Measurements from ENCODE around the gene LSAMP. TPM values are rescaled to one million over a fixed set of nuclear protein-coding genes. Genes with fewer than 3 reads are reported as not detected.

Gene LSAMP
- total and polyA plus RNA-seq, 2 of the 13 experiments (the other 11 are each of a cell fraction or from before 2014, with no cell fraction given): not detected

- Histone ChIP-seq H3K4me3 (replicated peaks in 1 of 3; ENCODE audit: insufficient read depth in 1 of 3, low read depth in 2 of 3, low read length in 3 of 3) (no peak overlapping the region), H3K9ac (ENCODE audit: insufficient read depth, low read depth, low read length) (no peak overlapping the region), H2AFZ (ENCODE audit: low read length) (no peak overlapping the region), H4K20me1 (ENCODE audit: insufficient read depth, low read length) (no peaks in the 10 kb centered on the region), H3K4me2 (ENCODE audit: low read depth, low read length) (no peak overlapping the region), H3K36me3 (replicated peaks in 1 of 2; ENCODE audit: control insufficient read depth in 1 of 2, insufficient read depth in 2 of 2, low read length in 2 of 2) (no peaks in the 10 kb centered on the region), H3K4me1 (ENCODE audit: insufficient read depth, low read length) (no peaks in the 10 kb centered on the region), H3K9me3 (ENCODE audit: low read length) (no peaks in the 10 kb centered on the region), H3K27me3 (ENCODE audit: control insufficient read depth in 1 of 2, insufficient read depth in 2 of 2, low read length in 2 of 2) (no peaks in the 10 kb centered on the region), H3K79me2 (ENCODE audit: insufficient read depth, low read length) (no peaks in the 10 kb centered on the region), H3K27ac (ENCODE audit: extremely low read length, insufficient read depth, low read length) (no peak overlapping the region)
- WGBS (ENCODE audit: low lambda C conversion rate): 19% methylated on average over 2 of the region's 2 CpGs
- no peak for TF ChIP-seq ZSCAN9 (CRISPR knock-in tag; IDR thresholded peaks at IDR 0.05; ENCODE audit: borderline replicate concordance)
- no peak for TF ChIP-seq NCOA2 (CRISPR knock-in tag; IDR thresholded peaks at IDR 0.05)
- TF ChIP-seq ZNF709 (CRISPR knock-in tag; IDR thresholded peaks at IDR 0.05): no peak
- no peak for TF ChIP-seq SP5 (CRISPR knock-in tag; IDR thresholded peaks at IDR 0.05; ENCODE audit: borderline replicate concordance, low read depth)
- TF ChIP-seq ZNF335 (CRISPR knock-in tag; IDR thresholded peaks at IDR 0.05): no peak
- no peak for TF ChIP-seq FOXM1 (CRISPR knock-in tag; IDR thresholded peaks at IDR 0.05)
- TF ChIP-seq HDAC1 (CRISPR knock-in tag; IDR thresholded peaks at IDR 0.05): no peak
- TF ChIP-seq SPEN (CRISPR knock-in tag; IDR thresholded peaks at IDR 0.05; ENCODE audit: low read depth): no peak
- TF ChIP-seq ZNF740 (CRISPR knock-in tag; IDR thresholded peaks at IDR 0.05): no peak
- no peak for TF ChIP-seq SIX4 (CRISPR knock-in tag; IDR thresholded peaks at IDR 0.05)
- TF ChIP-seq NFE2L1 (CRISPR knock-in tag; IDR thresholded peaks at IDR 0.05; ENCODE audit: borderline replicate concordance): no peak
- no peak for TF ChIP-seq ZBTB38 (CRISPR knock-in tag; IDR thresholded peaks at IDR 0.05)
- no peak for TF ChIP-seq PHB2 (IDR thresholded peaks at IDR 0.05; ENCODE audit: partially characterized antibody)
- TF ChIP-seq ZNF503 (CRISPR knock-in tag; IDR thresholded peaks at IDR 0.05): no peak
- no peak for TF ChIP-seq ZBTB2 (CRISPR knock-in tag; IDR thresholded peaks at IDR 0.05; ENCODE audit: low read depth)
- TF ChIP-seq TRIM22 (IDR thresholded peaks at IDR 0.05): no peak
- no peak for TF ChIP-seq NR2F6 (IDR thresholded peaks at IDR 0.05)
- no peak for TF ChIP-seq NR2F6 (CRISPR knock-in tag; IDR thresholded peaks at IDR 0.05)
- no peak for TF ChIP-seq RXRB (CRISPR knock-in tag; IDR thresholded peaks at IDR 0.05; ENCODE audit: borderline replicate concordance)
- no peak for TF ChIP-seq ZNF30 (CRISPR knock-in tag; IDR thresholded peaks at IDR 0.05)
- no peak for DNase-seq (ENCODE audit: low spot score)
- BruUV-seq (replicated peaks): no TSS peak
- intact Hi-C loops (cut with micrococcal nuclease; ENCODE audit: unreplicated experiment): no loop called here
- CTCF ChIA-PET (ENCODE audit: low intra/inter-chr PET ratio, low total read pairs): no interaction called here
- ATAC-seq: no peak
- POLR2A ChIA-PET: no interaction called here
- FAIRE-seq: no peak
- in situ Hi-C loops (cut with HindIII; ENCODE audit: extremely low pct_ligation_motif_present, low pct_unique_long_range_greater_than_20kb): no loop called here
Observed at GRCh38 chr3:116165135-116165534, 280.2 kb downstream of the LSAMP start.

All from HepG2 (cell line).